Breast epithelium (tissue), 4 donors: ENCODE measurements around the gene COPS4. TPM values are rescaled to one million over a fixed set of nuclear protein-coding genes. Genes with fewer than 3 reads are reported as not detected.
"Not testable (repeated sequence)": the region's sequence is repeated elsewhere in the genome, so short reads cannot be mapped to it uniquely, and the experiment has no call there.

Source experiments
- DNase-seq, 2 donors: peaks; one replicate each; pipeline ENCODE4 v3.0.0-alpha.2; 2019; ENCODE audit warnings: low spot score in 2 of 2
- H3K27ac ChIP-seq, 2 donors: fragments of 200-600 bp; sonication (generic) in 1 of 2; one replicate each; pipeline ENCODE4 v1.5.1; 2016 to 2019; ENCODE audit warnings: mild to moderate bottlenecking in 1 of 2
- H3K27me3 ChIP-seq, 2 donors: fragments of 200-600 bp; sonication (generic) in 1 of 2; one replicate each; pipeline versions ENCODE4 v1.5.1 to v1.6.0; 2017 to 2019; ENCODE audit warnings: control low read depth in 1 of 2, mild to moderate bottlenecking in 1 of 2
- H3K36me3 ChIP-seq: fragments of 200-600 bp; one replicate; pipeline ENCODE4 v1.5.1; 2019
- H3K4me1 ChIP-seq, 2 donors: fragments of 200-600 bp; sonication (generic); one replicate each; pipeline ENCODE4 v1.5.1; 2016 to 2019; ENCODE audit warnings: control low read depth in 1 of 2
- H3K4me3 ChIP-seq, 3 donors: fragments of 200-600 bp; sonication (generic); 1 replicate in 2 of 3; 2 replicates in 1 of 3; pipeline ENCODE4 v1.5.1; 2016 to 2019; ENCODE audit warnings: mild to moderate bottlenecking in 3 of 3, moderate library complexity in 2 of 3
- H3K9me3 ChIP-seq, 2 donors: fragments of 200-600 bp; sonication (generic) in 1 of 2; one replicate each; pipeline ENCODE4 v1.5.1; 2016 to 2019; ENCODE audit warnings: control low read depth in 1 of 2
- CTCF ChIP-seq, 3 donors: fragments of 450-650 bp; IDR thresholded peaks; one replicate each; pipeline ENCODE4 v1.5.1; 2016 to 2017; ENCODE audit warnings: antibody characterized with exemption in 3 of 3, mild to moderate bottlenecking in 3 of 3, moderate library complexity in 3 of 3
- POLR2A ChIP-seq: fragments of 450-650 bp; IDR thresholded peaks from one replicate; pipeline ENCODE4 v1.6.1; 2016; ENCODE audit warnings: antibody characterized with exemption, mild to moderate bottlenecking, moderate library complexity
- POLR2AphosphoS5 ChIP-seq, 3 donors: sonication (generic); formaldehyde crosslinking; IDR thresholded peaks; one replicate each; pipeline ENCODE4 v1.6.1; 2017; ENCODE audit warnings: antibody characterized with exemption in 3 of 3
- intact Hi-C: fragments of 100-400 bp; cut with DNase I; formaldehyde crosslinking; loops from one replicate; pipeline ENCODE4 v1.15.1; 2023; ENCODE audit warnings: low total_unique reads
- total RNA-seq, 3 donors: library from RNA; depleted of rRNA; stranded (reverse); fragments of >200 nt; gene quantifications; one replicate each; pipeline ENCODE4 v1.1.0, GENCODE V29; 2016

Gene COPS4
- total RNA-seq, 3 donors from 2014 or later = 55.8 to 67.9 (median 56.4) TPM

GRCh38 chr4:82998898-82999297, 36.1 kb upstream of the COPS4 start:
- no peak for DNase-seq
- Histone ChIP-seq H3K27ac (no peak overlapping the region), H3K27me3 (no peaks in the 10 kb centered on the region), H3K36me3 (no peaks in the 10 kb centered on the region), H3K4me3 (no peak overlapping the region), H3K9me3 (no peaks in the 10 kb centered on the region), H3K4me1 (no peaks in the 10 kb centered on the region)
- intact Hi-C loops = no loop called here
- no peak for TF ChIP-seq POLR2A
- TF ChIP-seq POLR2AphosphoS5 (IDR thresholded peaks at IDR 0.05) = no peak
- TF ChIP-seq CTCF (IDR thresholded peaks at IDR 0.05) = no peak

GRCh38 chr4:83002329-83002728, 32.7 kb upstream of the COPS4 start:
- Histone ChIP-seq H3K4me1 (no peaks in the 10 kb centered on the region), H3K9me3 (no peaks in the 10 kb centered on the region), H3K4me3 (no peak overlapping the region), H3K36me3 (no peaks in the 10 kb centered on the region), H3K27ac (no peak overlapping the region), H3K27me3 (no peaks in the 10 kb centered on the region)
- DNase-seq = no peak
- intact Hi-C loops = no loop called here
- TF ChIP-seq POLR2A (no peak), CTCF (IDR thresholded peaks at IDR 0.05) (no peak), POLR2AphosphoS5 (IDR thresholded peaks at IDR 0.05) (no peak)

- H3K36me3 ChIP-seq, DNase-seq, intact Hi-C loops: not testable (repeated sequence)
Measured at GRCh38 chr4:83003044-83003791, 31.8 kb upstream of the COPS4 start.

GRCh38 chr4:83009529-83009928, 25.5 kb upstream of the COPS4 start:
- TF ChIP-seq POLR2AphosphoS5 (IDR thresholded peaks at IDR 0.05) = no peak
- TF ChIP-seq CTCF (IDR thresholded peaks at IDR 0.05) = no peak
- no peak for TF ChIP-seq POLR2A
- peak overlapping the region in 1 of 2 donors; percentile 93 for H3K27ac ChIP-seq
- intact Hi-C loops = no loop called here
- H3K36me3 ChIP-seq = no peaks in the 10 kb centered on the region
- no peaks in the 10 kb centered on the region for H3K9me3 ChIP-seq
- H3K4me3 ChIP-seq = peak overlapping the region; percentile 66 to 92 (median 72)
- H3K27me3 ChIP-seq = no peaks in the 10 kb centered on the region
- no peak for DNase-seq
- H3K4me1 ChIP-seq = no peaks in the 10 kb centered on the region

More at GRCh38 chr4:83003044-83003791, 31.8 kb upstream of the COPS4 start:
- H3K27ac ChIP-seq, H3K4me3 ChIP-seq, H3K4me1 ChIP-seq, H3K27me3 ChIP-seq, H3K9me3 ChIP-seq: not testable (repeated sequence)

GRCh38 chr4:83010111-83010521, 24.9 kb upstream of the COPS4 start:
- H3K36me3 ChIP-seq = no peaks in the 10 kb centered on the region
- peak overlapping the region; percentile 93 to 95 for H3K27ac ChIP-seq
- H3K4me1 ChIP-seq = no peaks in the 10 kb centered on the region
- H3K27me3 ChIP-seq = no peaks in the 10 kb centered on the region
- intact Hi-C loops = no loop called here
- H3K9me3 ChIP-seq = no peaks in the 10 kb centered on the region
- no peak for DNase-seq
- no peak for TF ChIP-seq POLR2AphosphoS5 (IDR thresholded peaks at IDR 0.05)
- no peak for TF ChIP-seq CTCF (IDR thresholded peaks at IDR 0.05)
- TF ChIP-seq POLR2A = no peak
- H3K4me3 ChIP-seq = peak overlapping the region; percentile 66 to 92 (median 72)
